ENCODE results near the gene MEFV.

The MEFV gene

DNA sequence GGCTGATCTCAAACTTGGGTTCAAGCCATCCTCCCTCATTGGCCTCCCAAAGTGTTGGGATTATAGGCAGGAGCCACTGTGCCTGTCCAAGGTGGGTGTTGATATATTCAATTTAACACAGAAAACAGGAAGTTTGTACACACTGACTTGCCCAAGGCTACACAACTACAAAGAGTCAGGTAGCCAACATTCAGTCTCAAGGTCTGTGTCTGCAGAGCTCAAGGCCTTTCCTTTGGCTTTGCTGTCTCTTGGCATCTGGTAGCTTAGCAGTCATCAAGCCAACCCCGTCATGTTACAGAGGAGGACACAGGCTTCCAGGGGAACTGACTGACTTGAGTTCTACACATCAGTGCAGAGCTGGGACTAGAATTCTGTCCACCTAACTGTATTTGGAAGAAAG is 11.9 kb upstream of the MEFV start:
- DNase-seq (ENCODE audit: extremely low read depth in 1 of 2, low read depth in 1 of 2): no peak

- DNase-seq (ENCODE audit: extremely low read depth in 1 of 2, low read depth in 1 of 2): no peak
Observed at GRCh38 chr16:3266873-3267537, 10.6 kb upstream of the MEFV start.

DNA sequence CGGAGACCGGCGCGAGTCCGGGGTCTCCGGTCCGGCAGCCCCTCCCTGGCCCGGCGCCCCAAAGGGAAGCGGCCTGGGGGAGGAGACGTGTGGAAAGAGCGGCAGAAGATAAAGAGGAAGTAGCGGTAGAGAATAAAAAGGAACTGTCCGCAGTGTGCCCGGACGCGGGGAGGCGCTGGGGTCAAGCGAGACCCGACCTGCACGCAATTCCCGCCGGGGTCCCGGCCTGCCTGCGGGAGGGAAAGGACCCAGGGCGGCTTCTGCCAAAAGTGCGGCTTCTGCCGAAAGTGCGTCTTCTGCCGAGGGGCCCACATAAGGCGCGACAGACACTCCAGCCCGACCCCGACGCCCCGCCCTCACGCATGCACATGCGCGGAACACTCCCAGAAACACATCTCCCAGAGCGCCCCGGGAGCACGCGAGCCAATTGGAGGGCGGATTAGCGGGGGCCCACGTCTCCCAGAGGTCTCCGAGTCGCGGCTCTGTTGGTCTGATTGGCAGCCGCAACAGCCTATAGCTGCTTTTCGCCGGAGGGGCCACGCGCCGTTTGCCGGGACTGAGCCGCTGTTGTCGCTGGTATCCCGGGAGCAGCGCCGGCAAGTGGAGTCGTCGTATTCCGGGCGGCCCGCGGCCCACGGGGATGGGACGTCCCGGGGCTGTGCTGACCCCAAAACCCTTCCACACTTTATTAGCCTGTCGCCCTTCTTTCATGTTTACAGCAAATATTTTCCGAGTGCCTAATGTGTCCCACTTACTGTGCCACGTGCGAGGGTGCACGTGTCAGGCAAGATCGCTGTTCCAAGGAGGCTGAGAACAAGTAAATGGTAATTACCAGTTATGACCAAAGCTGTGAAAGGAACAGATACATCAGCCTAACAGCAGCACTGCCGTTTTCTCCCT is 8.0 kb upstream of the MEFV start:
- peak; percentile 91 to 96 for DNase-seq (ENCODE audit: extremely low read depth in 1 of 2, low read depth in 1 of 2)

GRCh38 chr16:3262517-3262916 is 6.1 kb upstream of the MEFV start:
- no peak for DNase-seq (ENCODE audit: extremely low read depth in 1 of 2, low read depth in 1 of 2)

- no peak for DNase-seq (ENCODE audit: extremely low read depth in 1 of 2, low read depth in 1 of 2)
Observed at GRCh38 chr16:3259836-3260235, 3.4 kb upstream of the MEFV start.

- DNase-seq (ENCODE audit: extremely low read depth in 1 of 2, low read depth in 1 of 2): no peak
Observed at GRCh38 chr16:3256866-3257465, 533 bp upstream of the MEFV start.

GRCh38 chr16:3254309-3254708 is 2.1 kb downstream of the MEFV start:
- no peak for DNase-seq (ENCODE audit: extremely low read depth in 1 of 2, low read depth in 1 of 2)

GRCh38 chr16:3252967-3253366 is 3.5 kb downstream of the MEFV start:
- DNase-seq (ENCODE audit: extremely low read depth in 1 of 2, low read depth in 1 of 2): no peak

DNA sequence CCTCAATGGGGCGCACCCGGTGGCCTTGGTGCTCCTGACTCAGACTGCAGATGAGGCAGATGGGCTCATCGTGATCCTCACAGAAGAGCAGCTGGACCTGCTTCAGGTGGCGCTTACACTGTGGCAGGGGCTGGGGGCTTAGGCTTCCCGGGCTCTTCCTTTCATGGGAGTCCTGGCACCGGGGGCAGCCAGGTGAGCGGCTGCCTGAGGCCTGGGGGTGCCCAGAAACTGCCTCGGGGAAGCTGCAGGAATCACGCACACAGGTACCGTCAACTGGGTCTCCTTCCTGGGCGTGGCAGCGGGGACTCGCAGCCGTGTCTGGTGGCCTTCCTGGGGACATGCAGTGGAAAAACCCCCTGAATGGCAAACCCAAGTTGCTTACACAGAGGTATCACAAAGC is 7.0 kb downstream of the MEFV start:
- DNase-seq (ENCODE audit: extremely low read depth in 1 of 2, low read depth in 1 of 2): no peak

DNA sequence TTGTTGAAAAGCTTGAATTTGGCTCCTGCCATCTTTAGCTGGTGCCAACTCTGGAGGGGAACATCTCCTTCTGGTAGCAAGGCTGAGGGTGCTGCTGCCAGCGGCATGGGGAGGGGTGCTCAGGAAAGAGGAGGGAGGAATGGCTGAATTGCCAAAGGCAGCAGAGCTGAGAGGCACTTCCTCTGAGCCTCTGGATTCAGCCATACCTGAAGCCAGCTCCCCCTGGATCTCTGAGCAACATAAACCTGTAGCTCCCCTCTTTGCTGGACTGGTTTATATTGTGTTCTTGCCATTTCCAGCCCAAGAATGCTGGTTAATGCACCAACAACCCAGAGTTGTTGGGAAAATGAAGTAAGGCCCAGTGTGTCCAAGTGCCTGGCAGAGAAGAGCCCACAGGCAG is 7.4 kb downstream of the MEFV start:
- no peak for DNase-seq (ENCODE audit: extremely low read depth in 1 of 2, low read depth in 1 of 2)

GRCh38 chr16:3248596-3248995 is 7.8 kb downstream of the MEFV start:
- DNase-seq (ENCODE audit: extremely low read depth in 1 of 2, low read depth in 1 of 2): no peak

GRCh38 chr16:3246876-3247275 is 9.6 kb downstream of the MEFV start:
- DNase-seq (ENCODE audit: extremely low read depth in 1 of 2, low read depth in 1 of 2): no peak

GRCh38 chr16:3246002-3246401 is 10.4 kb downstream of the MEFV start:
- no peak for DNase-seq (ENCODE audit: extremely low read depth in 1 of 2, low read depth in 1 of 2)

GRCh38 chr16:3243882-3244281 is 12.6 kb downstream of the MEFV start:
- DNase-seq (ENCODE audit: extremely low read depth in 1 of 2, low read depth in 1 of 2): no peak

DNA sequence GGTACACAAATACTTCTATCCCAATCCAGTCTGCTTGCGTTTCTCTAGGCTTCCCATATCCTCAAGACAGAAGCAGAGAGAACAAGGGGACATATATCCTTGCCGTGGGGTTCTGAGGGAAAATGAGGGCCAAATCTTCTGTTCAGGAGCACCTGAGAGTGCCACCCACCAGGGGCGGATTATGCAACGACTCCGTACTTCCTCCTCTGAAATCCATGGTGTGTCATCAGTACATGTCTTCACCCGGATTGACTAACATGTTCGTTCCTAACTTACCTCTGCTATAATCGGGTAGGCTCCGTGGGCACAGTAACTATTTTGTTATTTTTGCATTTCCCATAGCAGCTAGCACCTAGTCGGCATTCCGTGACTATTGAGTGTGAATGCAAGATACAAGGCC is 13.7 kb downstream of the MEFV start:
- DNase-seq (ENCODE audit: extremely low read depth in 1 of 2, low read depth in 1 of 2): no peak

DNA sequence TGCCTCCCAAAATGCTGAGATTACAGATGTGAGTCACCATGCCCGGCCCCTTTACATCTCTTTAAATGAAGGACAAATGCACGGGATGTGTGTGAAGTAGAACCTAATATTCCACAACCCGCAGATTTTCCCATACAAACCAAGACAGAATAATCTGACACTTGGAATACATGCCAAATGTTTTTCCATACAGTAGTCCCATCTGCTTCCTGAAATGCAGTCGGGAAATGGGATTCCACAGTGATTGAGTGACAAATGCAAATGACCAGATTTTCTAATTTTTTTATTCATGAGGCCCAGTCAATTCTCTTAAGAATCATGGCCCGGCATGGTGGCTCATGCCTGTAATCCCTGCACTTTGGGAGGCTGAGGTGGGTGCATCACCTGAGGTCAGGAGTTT is 14.7 kb downstream of the MEFV start:
- DNase-seq (ENCODE audit: extremely low read depth in 1 of 2, low read depth in 1 of 2): no peak

GRCh38 chr16:3235856-3236669 is 20.4 kb downstream of the MEFV start:
- no peak for DNase-seq (ENCODE audit: extremely low read depth in 1 of 2, low read depth in 1 of 2)

DNA sequence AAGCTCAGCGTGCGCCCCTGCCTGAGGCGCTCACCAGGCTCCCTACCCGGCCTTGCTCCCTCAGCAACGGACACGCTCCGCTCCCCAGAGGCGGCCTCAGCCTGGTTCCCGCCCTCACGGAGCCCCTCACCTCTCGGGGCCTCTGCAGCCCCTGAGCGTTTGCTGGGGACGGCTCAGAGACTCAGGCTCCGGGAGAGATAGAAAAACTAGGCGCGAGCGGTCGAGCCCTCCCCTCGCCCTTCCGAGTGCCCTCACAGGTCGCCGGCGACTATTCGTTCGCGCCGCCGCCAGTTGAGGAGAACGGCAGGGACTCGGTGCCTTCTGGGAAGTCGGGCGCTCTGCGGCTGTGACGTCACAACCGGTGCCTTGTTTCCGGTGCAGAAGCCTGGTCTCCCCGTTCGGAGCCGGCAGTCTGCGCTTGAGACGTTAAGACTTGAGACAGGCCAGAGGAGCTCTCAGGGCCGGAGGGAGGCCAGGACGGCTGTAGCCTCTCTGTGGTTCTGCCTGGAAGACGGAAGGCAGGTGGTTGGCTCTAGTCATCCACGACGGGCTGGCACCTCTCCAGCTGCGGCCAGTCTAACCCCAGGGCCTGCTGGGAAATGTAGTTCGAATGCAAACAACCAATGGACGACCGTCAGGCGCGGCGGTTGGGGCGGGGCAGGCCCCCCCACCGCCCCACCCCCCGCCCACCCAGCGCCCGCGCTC is 21.4 kb downstream of the MEFV start, which contains the start of gene ZNF200:
ZNF200 (minus strand) TSS at position 302 of the 705 bp plus-strand sequence. CDS start 1,403 bp downstream, outside the sequence.
- DNase-seq (ENCODE audit: extremely low read depth in 1 of 2, low read depth in 1 of 2): peak; percentile 81 to 89

DNA sequence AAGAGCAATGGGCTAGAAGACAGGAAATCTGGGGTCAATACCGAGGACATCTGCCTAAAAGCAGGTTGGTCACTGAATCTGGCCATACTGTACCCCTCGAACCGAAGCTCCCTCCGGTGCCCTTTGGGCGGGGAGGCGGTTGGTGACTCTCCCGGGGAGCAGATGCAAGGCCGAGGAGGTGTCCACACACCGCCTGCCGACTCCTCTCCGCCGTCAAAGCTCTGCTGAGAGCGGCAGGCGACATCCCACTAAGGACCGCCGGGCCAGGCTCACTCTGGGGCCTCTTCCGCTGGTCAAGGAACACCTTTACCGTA is 21.9 kb downstream of the MEFV start:
- no peak for DNase-seq (ENCODE audit: extremely low read depth in 1 of 2, low read depth in 1 of 2)

DNA sequence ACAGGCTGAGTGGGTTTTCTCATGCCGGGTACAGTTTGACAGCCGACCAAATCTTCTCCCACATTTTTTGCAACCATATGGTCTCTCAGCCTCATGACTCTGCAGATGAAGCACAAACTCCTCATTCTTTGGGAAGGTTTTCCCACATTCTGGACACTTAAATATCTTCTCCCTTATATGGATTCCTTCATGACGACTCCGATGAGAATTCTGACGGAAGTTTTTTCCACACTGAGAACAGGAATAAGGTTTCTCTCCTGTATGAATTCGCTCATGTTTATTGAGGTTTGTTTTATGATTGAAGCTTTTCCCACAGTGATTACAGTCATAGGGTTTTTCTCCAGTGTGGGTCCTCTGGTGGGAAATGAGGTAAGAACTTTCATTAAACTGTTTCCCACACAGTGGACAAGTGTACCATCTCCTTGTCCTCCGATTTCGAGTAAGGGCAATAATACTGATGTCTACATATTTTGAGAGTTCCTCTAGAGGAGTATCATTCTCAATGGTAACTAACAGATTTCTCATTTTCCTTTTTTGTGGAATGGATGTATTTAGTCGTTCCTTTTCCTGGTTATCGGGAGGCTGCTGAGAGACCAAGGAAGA is 32.4 kb downstream of the MEFV start:
- no peak for DNase-seq (ENCODE audit: extremely low read depth in 1 of 2, low read depth in 1 of 2)
